Measurements from ENCODE around the gene ARHGAP12. TPM values are rescaled to one million over a fixed set of nuclear protein-coding genes. Genes with fewer than 3 reads are reported as not detected.

ARHGAP12 gene
- total RNA-seq, 1 experiment from 2014 or later, result 25.8 TPM

- Histone ChIP-seq H3K9me3 (replicated peaks) (no peaks in the 10 kb centered on the region), H3K27me3 (replicated peaks) (no peaks in the 10 kb centered on the region), H3K4me1 (replicated peaks) (peaks cover 28% of the 10 kb centered on the region), H3K27ac (no peak overlapping the region), H3K4me3 (no peak overlapping the region), H3K36me3 (no peaks in the 10 kb centered on the region)
- DNase-seq (ENCODE audit: low read depth in 1 of 2, low spot score in 2 of 2), result no peak
These were observed 163.1 kb downstream of the ARHGAP12 start for GRCh38 chr10:31765541-31765940.

- Histone ChIP-seq H3K4me1 (replicated peaks) (peaks cover 17% of the 10 kb centered on the region), H3K27ac (no peak overlapping the region), H3K9me3 (replicated peaks) (no peaks in the 10 kb centered on the region), H3K36me3 (0 out of 2 replicates have a peak, but pooled peaks cover 2% of the 10 kb centered on the region), H3K4me3 (no peak overlapping the region), H3K27me3 (replicated peaks) (no peaks in the 10 kb centered on the region)
- no peak for DNase-seq (ENCODE audit: low read depth in 1 of 2, low spot score in 2 of 2)
These were observed 166.3 kb downstream of the ARHGAP12 start for GRCh38 chr10:31762316-31762715.

GRCh38 chr10:31761156-31761555 is 167.5 kb downstream of the ARHGAP12 start:
- DNase-seq (ENCODE audit: low read depth in 1 of 2, low spot score in 2 of 2), result no peak
- Histone ChIP-seq H3K9me3 (replicated peaks) (no peaks in the 10 kb centered on the region), H3K4me1 (replicated peaks) (peaks cover 28% of the 10 kb centered on the region), H3K36me3 (0 out of 2 replicates have a peak, but pooled peaks cover 2% of the 10 kb centered on the region), H3K27me3 (replicated peaks) (no peaks in the 10 kb centered on the region), H3K4me3 (no peak overlapping the region), H3K27ac (no peak overlapping the region)

GRCh38 chr10:31760674-31761081 is 168.0 kb downstream of the ARHGAP12 start:
- Histone ChIP-seq H3K4me1 (replicated peaks) (peaks cover 29% of the 10 kb centered on the region), H3K36me3 (0 out of 2 replicates have a peak, but pooled peaks cover 2% of the 10 kb centered on the region), H3K27ac (peak overlapping the region; percentile 48), H3K4me3 (peak overlapping the region; percentile 76), H3K27me3 (replicated peaks) (no peaks in the 10 kb centered on the region), H3K9me3 (replicated peaks) (no peaks in the 10 kb centered on the region)
- no peak for DNase-seq (ENCODE audit: low read depth in 1 of 2, low spot score in 2 of 2)

GRCh38 chr10:31759799-31760626 is 168.6 kb downstream of the ARHGAP12 start:
- peaks cover 34% of the 10 kb centered on the region for H3K4me1 ChIP-seq (replicated peaks)
- 0 out of 2 replicates have a peak, but pooled peaks cover 2% of the 10 kb centered on the region for H3K36me3 ChIP-seq
- H3K9me3 ChIP-seq (replicated peaks), result no peaks in the 10 kb centered on the region
- H3K27ac ChIP-seq, result peak overlapping the region; percentile 89
- peak; percentile 90 to 96 for DNase-seq (ENCODE audit: low read depth in 1 of 2, low spot score in 2 of 2)
- H3K4me3 ChIP-seq, result peak overlapping the region; percentile 76
- no peaks in the 10 kb centered on the region for H3K27me3 ChIP-seq (replicated peaks)

GRCh38 chr10:31759124-31759798 is 169.4 kb downstream of the ARHGAP12 start:
- no peaks in the 10 kb centered on the region for H3K27me3 ChIP-seq (replicated peaks)
- H3K4me1 ChIP-seq (replicated peaks), result peaks cover 42% of the 10 kb centered on the region
- H3K27ac ChIP-seq, result peak overlapping the region; percentile 89
- 0 out of 2 replicates have a peak, but pooled peaks cover 2% of the 10 kb centered on the region for H3K36me3 ChIP-seq
- no peak for DNase-seq (ENCODE audit: low read depth in 1 of 2, low spot score in 2 of 2)
- peak overlapping the region; percentile 76 for H3K4me3 ChIP-seq
- no peaks in the 10 kb centered on the region for H3K9me3 ChIP-seq (replicated peaks)

GRCh38 chr10:31758495-31758894 is 170.1 kb downstream of the ARHGAP12 start:
- Histone ChIP-seq H3K27ac (no peak overlapping the region), H3K9me3 (replicated peaks) (no peaks in the 10 kb centered on the region), H3K36me3 (0 out of 2 replicates have a peak, but pooled peaks cover 2% of the 10 kb centered on the region), H3K4me3 (no peak overlapping the region), H3K4me1 (replicated peaks) (peaks cover 42% of the 10 kb centered on the region), H3K27me3 (replicated peaks) (no peaks in the 10 kb centered on the region)
- DNase-seq (ENCODE audit: low read depth in 1 of 2, low spot score in 2 of 2), result no peak

- Histone ChIP-seq H3K4me3 (no peak overlapping the region), H3K36me3 (0 out of 2 replicates have a peak, but pooled peaks cover 2% of the 10 kb centered on the region), H3K4me1 (replicated peaks) (peaks cover 42% of the 10 kb centered on the region), H3K27me3 (replicated peaks) (no peaks in the 10 kb centered on the region), H3K9me3 (replicated peaks) (no peaks in the 10 kb centered on the region), H3K27ac (no peak overlapping the region)
- no peak for DNase-seq (ENCODE audit: low read depth in 1 of 2, low spot score in 2 of 2)
These were observed 170.8 kb downstream of the ARHGAP12 start for GRCh38 chr10:31757831-31758230.

GRCh38 chr10:31757386-31757791 is 171.2 kb downstream of the ARHGAP12 start:
- Histone ChIP-seq H3K27ac (no peak overlapping the region), H3K4me3 (no peak overlapping the region), H3K36me3 (0 out of 2 replicates have a peak, but pooled peaks cover 2% of the 10 kb centered on the region), H3K4me1 (replicated peaks) (peaks cover 42% of the 10 kb centered on the region), H3K9me3 (replicated peaks) (no peaks in the 10 kb centered on the region), H3K27me3 (replicated peaks) (no peaks in the 10 kb centered on the region)
- DNase-seq (ENCODE audit: low read depth in 1 of 2, low spot score in 2 of 2), result no peak

- Histone ChIP-seq H3K27me3 (replicated peaks) (no peaks in the 10 kb centered on the region), H3K4me1 (replicated peaks) (peaks cover 42% of the 10 kb centered on the region), H3K4me3 (no peak overlapping the region), H3K27ac (no peak overlapping the region; the same call in 1 of the 2 replicates), H3K36me3 (0 out of 2 replicates have a peak, but pooled peaks cover 2% of the 10 kb centered on the region), H3K9me3 (replicated peaks) (no peaks in the 10 kb centered on the region)
- DNase-seq (ENCODE audit: low read depth in 1 of 2, low spot score in 2 of 2), result no peak
These were observed 171.9 kb downstream of the ARHGAP12 start for GRCh38 chr10:31756729-31757110.

- Histone ChIP-seq H3K27me3 (replicated peaks) (no peaks in the 10 kb centered on the region), H3K4me3 (no peak overlapping the region), H3K27ac (no peak overlapping the region; the same call in 1 of the 2 replicates), H3K4me1 (replicated peaks) (peaks cover 44% of the 10 kb centered on the region), H3K9me3 (replicated peaks) (no peaks in the 10 kb centered on the region), H3K36me3 (0 out of 2 replicates have a peak, but pooled peaks cover 2% of the 10 kb centered on the region)
- DNase-seq (ENCODE audit: low read depth in 1 of 2, low spot score in 2 of 2), result no peak
These were observed 172.4 kb downstream of the ARHGAP12 start for GRCh38 chr10:31756101-31756728.

All from SJSA1 (cell line).